Trophoblast cell (in vitro differentiated cells and primary cell): Measurements from ENCODE around the gene MTCP1.

ENCODE experiments used
- DNase-seq, 2 donors: peaks; one replicate each; pipeline ENCODE4 v3.0.0-alpha.2; 2016
- H2AFZ ChIP-seq: 2 replicates; pipeline ENCODE4 v1.6.1; 2013; ENCODE audit warnings: low read length, moderate library complexity, mild to moderate bottlenecking; ENCODE audit not compliant: insufficient read depth, poor library complexity
- H2AK5ac ChIP-seq: 2 replicates; pipeline ENCODE4 v1.6.1; 2013; ENCODE audit warnings: mild to moderate bottlenecking, low read length
- H2BK120ac ChIP-seq: 2 replicates; pipeline ENCODE4 v1.6.1; 2013; ENCODE audit warnings: low read length, mild to moderate bottlenecking, moderate library complexity; ENCODE audit not compliant: insufficient read depth, poor library complexity
- H2BK12ac ChIP-seq: 2 replicates; pipeline ENCODE4 v1.6.1; 2013; ENCODE audit warnings: mild to moderate bottlenecking, low read length, moderate library complexity
- H2BK5ac ChIP-seq: 2 replicates; pipeline ENCODE4 v1.6.1; 2013; ENCODE audit warnings: low read length, low read depth, moderate library complexity, mild to moderate bottlenecking; ENCODE audit not compliant: poor library complexity
- H3K14ac ChIP-seq: 2 replicates; pipeline ENCODE4 v1.6.1; 2013; ENCODE audit warnings: mild to moderate bottlenecking, low read length
- H3K18ac ChIP-seq: 2 replicates; pipeline ENCODE4 v1.6.1; 2013; ENCODE audit warnings: mild to moderate bottlenecking, low read length
- H3K23ac ChIP-seq: 2 replicates; pipeline ENCODE4 v1.6.1; 2013; ENCODE audit warnings: low read length
- H3K27ac ChIP-seq: 2 replicates; pipeline ENCODE4 v1.5.1; 2013; ENCODE audit warnings: low read depth, mild to moderate bottlenecking, inconsistent platforms, low read length, moderate library complexity
- H3K27me3 ChIP-seq: 2 replicates; pipeline ENCODE4 v1.6.1; 2013; ENCODE audit warnings: inconsistent platforms, mild to moderate bottlenecking, low read length, moderate library complexity; ENCODE audit not compliant: insufficient read depth
- H3K36me3 ChIP-seq, 2 experiments: 1 replicate in 1 of 2; 2 replicates in 1 of 2; pipeline ENCODE4 v1.6.1; 2013; ENCODE audit warnings: low read length in 2 of 2, mild to moderate bottlenecking in 2 of 2, moderate library complexity in 1 of 2; ENCODE audit not compliant: insufficient read depth in 2 of 2, control insufficient read depth in 1 of 2
- H3K4ac ChIP-seq: 2 replicates; pipeline ENCODE4 v1.6.1; 2013; ENCODE audit warnings: low read depth, mild to moderate bottlenecking, low read length, moderate library complexity
- H3K4me1 ChIP-seq, 2 experiments: 1 replicate in 1 of 2; 2 replicates in 1 of 2; pipeline ENCODE4 v1.6.1; 2013; ENCODE audit warnings: low read length in 2 of 2, mild to moderate bottlenecking in 2 of 2, moderate library complexity in 1 of 2; ENCODE audit not compliant: insufficient read depth in 2 of 2, control insufficient read depth in 1 of 2
- H3K4me2 ChIP-seq: 2 replicates; pipeline ENCODE4 v1.6.1; 2013; ENCODE audit warnings: inconsistent platforms, mild to moderate bottlenecking, low read length, moderate library complexity
- H3K4me3 ChIP-seq: 2 replicates; pipeline ENCODE4 v1.5.1; 2013; ENCODE audit warnings: mild to moderate bottlenecking, low read depth, low read length, inconsistent platforms
- H3K79me1 ChIP-seq: one replicate; pipeline ENCODE4 v1.6.1; 2013; ENCODE audit warnings: low read length
- H3K79me2 ChIP-seq: 2 replicates; pipeline ENCODE4 v1.6.1; 2013; ENCODE audit warnings: low read length, mild to moderate bottlenecking; ENCODE audit not compliant: control insufficient read depth, insufficient read depth, poor library complexity
- H3K9ac ChIP-seq: 2 replicates; pipeline ENCODE4 v1.6.1; 2013; ENCODE audit warnings: mild to moderate bottlenecking, low read length
- H3K9me3 ChIP-seq: 2 replicates; pipeline ENCODE4 v1.6.1; 2013; ENCODE audit warnings: low read depth, mild to moderate bottlenecking, control low read depth, inconsistent platforms, low read length; ENCODE audit not compliant: insufficient read depth
- H4K12ac ChIP-seq: 2 replicates; pipeline ENCODE4 v1.6.1; 2013; ENCODE audit warnings: low read depth, mild to moderate bottlenecking, low read length, moderate library complexity
- H4K8ac ChIP-seq: 2 replicates; pipeline ENCODE4 v1.6.1; 2013; ENCODE audit warnings: low read depth, mild to moderate bottlenecking, low read length, moderate library complexity
- H4K91ac ChIP-seq: one replicate; pipeline ENCODE4 v1.6.1; 2013; ENCODE audit warnings: low read depth, mild to moderate bottlenecking, low read length, moderate library complexity
- WGBS: extraction: QIAGEN DNeasy Blood & Tissue Kit; methylation state at CpG from one replicate; pipeline ENCODE4 v1.1.7; 2013; ENCODE audit warnings: missing lambda C conversion rate; ENCODE audit not compliant: insufficient read length, insufficient coverage; ENCODE audit errors: extremely low coverage; 5-methylcytosine and 5-hydroxymethylcytosine counted together

The MTCP1 gene

DNA sequence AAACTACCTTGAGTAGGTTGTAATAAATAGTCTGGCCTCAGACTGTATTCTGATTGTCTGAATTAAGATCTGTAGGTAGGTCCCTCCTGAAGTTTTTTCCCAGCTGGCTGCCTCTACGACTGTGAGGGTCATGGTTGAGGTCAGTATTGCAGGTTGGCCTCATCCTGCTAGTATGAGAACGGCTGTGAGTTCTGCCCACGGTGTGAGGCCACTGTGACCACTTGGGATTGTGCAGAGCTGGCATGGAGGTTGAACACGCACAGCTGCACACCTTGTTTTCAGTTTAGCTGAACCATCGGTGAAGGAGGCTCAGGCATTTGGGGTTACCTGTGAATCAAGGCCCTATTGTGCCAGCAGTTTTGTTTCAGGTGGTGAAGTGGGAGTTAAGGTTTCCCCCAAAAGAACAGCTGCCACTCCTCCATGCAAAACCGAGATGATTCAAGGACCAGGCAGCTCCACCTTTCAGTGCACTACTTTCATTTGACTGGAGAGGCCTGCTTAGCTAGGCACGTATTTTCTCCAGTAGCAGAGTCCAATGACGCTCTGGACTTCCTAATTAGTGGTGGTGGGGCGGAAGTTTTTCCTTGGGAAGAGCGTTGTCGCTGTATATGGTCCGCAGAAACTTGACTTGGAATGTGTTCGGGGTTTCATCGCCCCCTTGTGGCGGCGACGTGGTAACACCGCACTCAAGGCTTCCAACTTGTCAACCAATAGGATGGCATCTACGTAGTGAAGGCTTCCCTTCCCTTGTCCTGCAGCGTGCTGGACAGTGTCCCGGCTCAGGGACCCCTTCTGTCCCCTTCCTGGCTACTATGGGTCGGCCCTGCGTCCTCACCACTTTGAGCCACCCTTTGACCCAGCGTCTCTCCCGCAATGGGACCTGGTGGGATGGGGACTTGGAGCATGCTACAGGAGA is 13.8 kb downstream of the MTCP1 start:
- H2AK5ac ChIP-seq, result no peak overlapping the region
- H3K14ac ChIP-seq, result no peak overlapping the region
- no peak overlapping the region for H4K91ac ChIP-seq
- H3K9me3 ChIP-seq, result no peaks in the 10 kb centered on the region
- H3K4me1 ChIP-seq, result peaks cover 2 to 5% of the 10 kb centered on the region in 2 experiments
- no peaks in the 10 kb centered on the region for H3K79me2 ChIP-seq
- no peak overlapping the region for H3K18ac ChIP-seq
- H3K23ac ChIP-seq, result no peak overlapping the region
- H2BK5ac ChIP-seq, result no peak overlapping the region
- no peak overlapping the region for H2BK120ac ChIP-seq
- no peak overlapping the region for H3K27ac ChIP-seq
- no peak overlapping the region for H3K4ac ChIP-seq
- no peaks in the 10 kb centered on the region for H3K27me3 ChIP-seq
- H4K12ac ChIP-seq, result no peak overlapping the region
- peaks cover 4 to 5% of the 10 kb centered on the region in 2 experiments for H3K36me3 ChIP-seq
- no peak overlapping the region for H2AFZ ChIP-seq
- no peak overlapping the region for H2BK12ac ChIP-seq
- no peaks in the 10 kb centered on the region for H3K79me1 ChIP-seq
- DNase-seq, result peak; percentile 49 to 82
- peak overlapping the region; percentile 50 for H3K4me2 ChIP-seq
- H3K9ac ChIP-seq, result no peak overlapping the region
- H4K8ac ChIP-seq, result peak overlapping the region; percentile 28
- WGBS, result no CpG with 5 or more reads among the region's 25 CpGs
- H3K4me3 ChIP-seq, result no peak overlapping the region

DNA sequence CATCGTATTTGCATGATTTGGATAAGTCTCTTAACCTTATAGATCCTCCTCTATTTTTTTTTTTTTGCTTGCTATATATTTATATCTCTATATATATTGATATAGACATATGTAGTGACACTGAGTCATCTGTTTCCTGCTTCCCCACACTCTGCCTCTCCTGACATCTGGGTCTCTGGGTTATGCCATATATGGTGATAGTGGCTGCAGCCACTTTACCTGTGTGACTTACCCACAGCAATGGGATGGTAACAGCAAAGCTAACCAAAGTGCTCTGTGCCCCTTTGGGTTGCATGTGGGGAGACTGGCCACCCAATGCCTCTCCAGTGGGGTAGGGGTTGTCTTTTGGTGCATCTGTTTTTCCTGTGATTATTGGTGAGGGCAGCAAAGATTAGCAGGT is 14.5 kb downstream of the MTCP1 start:
- Histone ChIP-seq H3K27ac (no peak overlapping the region), H3K9ac (no peak overlapping the region), H3K4ac (no peak overlapping the region), H2BK5ac (no peak overlapping the region), H3K79me2 (no peaks in the 10 kb centered on the region), H3K4me3 (no peak overlapping the region), H3K36me3 (peaks cover 4 to 7% of the 10 kb centered on the region in 2 experiments), H2AFZ (no peak overlapping the region), H4K12ac (no peak overlapping the region), H3K18ac (no peak overlapping the region), H3K27me3 (no peaks in the 10 kb centered on the region), H3K23ac (no peak overlapping the region), H3K14ac (no peak overlapping the region), H2BK120ac (no peak overlapping the region), H2BK12ac (no peak overlapping the region), H3K79me1 (no peaks in the 10 kb centered on the region), H3K4me2 (no peak overlapping the region), H3K4me1 (peaks cover 2 to 5% of the 10 kb centered on the region in 2 experiments), H4K8ac (no peak overlapping the region), H2AK5ac (no peak overlapping the region), H3K9me3 (no peaks in the 10 kb centered on the region), H4K91ac (no peak overlapping the region)
- WGBS, result no CpG with 5 or more reads among the region's 1 CpG
- DNase-seq, result no peak

DNA sequence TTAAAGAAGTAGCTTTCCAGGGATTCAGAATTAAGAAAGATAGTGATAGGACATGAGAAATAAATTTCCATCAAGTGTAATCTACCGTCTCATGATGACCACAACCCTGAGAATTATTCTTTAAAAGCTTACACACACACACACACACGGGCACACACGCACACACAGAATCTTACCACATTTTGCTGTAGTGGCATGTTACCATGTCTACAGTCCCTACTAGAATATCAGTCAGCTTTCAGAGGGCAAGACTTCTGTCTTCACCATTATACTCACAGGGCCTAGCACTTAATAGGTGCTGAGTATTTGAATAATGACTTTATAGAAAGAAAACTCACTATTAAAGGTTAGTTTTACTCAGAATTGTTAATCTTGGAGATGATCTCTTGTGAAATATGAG is 15.4 kb downstream of the MTCP1 start:
- Histone ChIP-seq H4K91ac (no peak overlapping the region), H2AFZ (no peak overlapping the region), H4K8ac (no peak overlapping the region), H3K79me1 (no peaks in the 10 kb centered on the region), H3K4me2 (no peak overlapping the region), H2BK5ac (no peak overlapping the region), H2AK5ac (no peak overlapping the region), H3K4ac (no peak overlapping the region), H3K18ac (no peak overlapping the region), H3K4me1 (peaks cover 2 to 5% of the 10 kb centered on the region in 2 experiments), H3K9ac (no peak overlapping the region), H2BK120ac (no peak overlapping the region), H3K36me3 (peaks cover 3 to 6% of the 10 kb centered on the region in 2 experiments), H4K12ac (no peak overlapping the region), H3K79me2 (no peaks in the 10 kb centered on the region), H2BK12ac (no peak overlapping the region), H3K27ac (no peak overlapping the region), H3K4me3 (no peak overlapping the region), H3K9me3 (no peaks in the 10 kb centered on the region), H3K27me3 (no peaks in the 10 kb centered on the region), H3K23ac (no peak overlapping the region), H3K14ac (no peak overlapping the region)
- WGBS, result no CpG with 5 or more reads among the region's 3 CpGs
- DNase-seq, result no peak

DNA sequence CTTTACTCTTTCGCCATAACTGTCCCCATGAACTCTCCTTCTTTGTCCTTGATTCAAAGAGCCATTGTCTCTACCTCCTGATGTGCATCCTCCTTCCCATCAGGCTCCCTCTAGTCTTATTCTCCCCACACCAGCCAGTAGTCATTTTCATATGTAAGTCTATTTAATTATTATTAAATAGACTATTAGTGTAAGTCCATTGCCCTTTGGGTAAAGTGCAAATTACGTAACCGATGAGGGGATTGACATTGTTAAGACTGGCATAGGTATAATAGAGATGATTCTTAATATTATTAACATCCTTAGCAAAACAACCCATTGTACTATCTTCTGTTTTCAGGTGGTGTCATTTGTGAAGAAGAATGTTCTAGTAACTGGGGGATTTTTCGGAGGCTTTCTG is 16.7 kb downstream of the MTCP1 start:
- no peak overlapping the region for H3K14ac ChIP-seq

More for the DNA sequence above, 16.7 kb downstream of the MTCP1 start:
- no peak overlapping the region for H4K8ac ChIP-seq
- H3K9ac ChIP-seq, result no peak overlapping the region
- no peak overlapping the region for H3K18ac ChIP-seq
- no peak overlapping the region for H4K91ac ChIP-seq
- no peak overlapping the region for H4K12ac ChIP-seq
- peaks cover 2 to 5% of the 10 kb centered on the region in 2 experiments for H3K4me1 ChIP-seq
- H3K27me3 ChIP-seq, result no peaks in the 10 kb centered on the region
- no peak overlapping the region for H2BK120ac ChIP-seq
- no peaks in the 10 kb centered on the region for H3K79me2 ChIP-seq
- no CpG with 5 or more reads among the region's 4 CpGs for WGBS
- H2BK5ac ChIP-seq, result no peak overlapping the region
- no peak overlapping the region for H2BK12ac ChIP-seq
- no peak for DNase-seq
- H2AK5ac ChIP-seq, result no peak overlapping the region
- H3K79me1 ChIP-seq, result no peaks in the 10 kb centered on the region
- H3K4ac ChIP-seq, result no peak overlapping the region
- H3K36me3 ChIP-seq, result peaks cover 3 to 4% of the 10 kb centered on the region in 2 experiments
- no peak overlapping the region for H2AFZ ChIP-seq
- H3K4me2 ChIP-seq, result no peak overlapping the region
- no peaks in the 10 kb centered on the region for H3K9me3 ChIP-seq
- H3K23ac ChIP-seq, result no peak overlapping the region
- H3K27ac ChIP-seq, result no peak overlapping the region
- no peak overlapping the region for H3K4me3 ChIP-seq
